HUDEP-2 (cell line): Measurements from ENCODE around the gene CYB561A3.

Experiments used
- DNase-seq, 76 experiments: peaks; one replicate each; lab custom pipeline; 2025; ENCODE audit not compliant: unreplicated experiment in 76 of 76; lab: John Stamatoyannopoulos, UW

CYB561A3 gene

GRCh38 chr11:61345954-61346843, 15.5 kb downstream of the CYB561A3 start:
- peak in 62 of 76 experiments; percentile 13 to 77 (median 47) for DNase-seq

GRCh38 chr11:61345170-61345610, 16.5 kb downstream of the CYB561A3 start:
- DNase-seq, result no peak

GRCh38 chr11:61343792-61344745, 17.6 kb downstream of the CYB561A3 start:
- peak in 2 of 76 experiments; percentile 7 to 14 for DNase-seq

- no peak for DNase-seq
These were observed 19.4 kb downstream of the CYB561A3 start for GRCh38 chr11:61342207-61342803.

GRCh38 chr11:61341706-61342105, 20.0 kb downstream of the CYB561A3 start:
- DNase-seq, result no peak

GRCh38 chr11:61340979-61341378, 20.7 kb downstream of the CYB561A3 start:
- no peak for DNase-seq

GRCh38 chr11:61339490-61339878, 22.2 kb downstream of the CYB561A3 start:
- DNase-seq, result no peak

- DNase-seq, result no peak
These were observed 22.7 kb downstream of the CYB561A3 start for GRCh38 chr11:61338783-61339489.

- DNase-seq, result no peak
These were observed 23.8 kb downstream of the CYB561A3 start for GRCh38 chr11:61337706-61338470.

GRCh38 chr11:61336171-61336935, 25.3 kb downstream of the CYB561A3 start:
- peak in 71 of 76 experiments; percentile 16 to 89 (median 67) for DNase-seq

- peak in 54 of 76 experiments; percentile 11 to 66 (median 47) for DNase-seq
These were observed 26.3 kb downstream of the CYB561A3 start for GRCh38 chr11:61335355-61335710.

GRCh38 chr11:61334434-61335354, 27.0 kb downstream of the CYB561A3 start:
- DNase-seq, result peak in 25 of 76 experiments; percentile 11 to 57 (median 34)

- DNase-seq, result peak in 3 of 76 experiments; percentile 19 to 40 (median 32)
These were observed 27.9 kb downstream of the CYB561A3 start for GRCh38 chr11:61333550-61334433.

- DNase-seq, result peak in 74 of 76 experiments; percentile 45 to 95 (median 85)
These were observed 28.7 kb downstream of the CYB561A3 start, which contains the start of the genes DDB1 and TKFC for GRCh38 chr11:61332797-61333549. DDB1 (minus strand) TSS chr11:61333105; CDS start chr11:61332968, 137 bp downstream. TKFC (plus strand) TSS chr11:61333228; CDS start chr11:61334729, 1,501 bp downstream.

GRCh38 chr11:61332281-61332796, 29.3 kb downstream of the CYB561A3 start:
- peak in 3 of 76 experiments; percentile 18 to 26 (median 26) for DNase-seq
